Left renal pelvis (tissue), 4 donors: ENCODE data around the gene ZNF835. TPM values are rescaled to one million over a fixed set of nuclear protein-coding genes. Genes with fewer than 3 reads are reported as not detected.
"Not testable (repeated sequence)": the region's sequence is repeated elsewhere in the genome, so short reads cannot be mapped to it uniquely, and the experiment has no call there.

ENCODE experiments used
- DNase-seq, 4 donors: peaks; one replicate each; pipeline ENCODE4 v3.0.0-alpha.2; 2013; ENCODE audit warnings: low read depth in 4 of 4, low spot score in 3 of 4
- polyA plus RNA-seq, 4 donors: library from polyadenylated mRNA; unstranded; fragments of 120-200 nt; gene quantifications; one replicate each; pipeline ENCODE4 v1.2.1, GENCODE V29; 2013; ENCODE audit not compliant: insufficient read length in 4 of 4

The ZNF835 gene
- 1 to 10 TPM; 4.6 to 5.6 (median 5.2) TPM for polyA plus RNA-seq

DNA sequence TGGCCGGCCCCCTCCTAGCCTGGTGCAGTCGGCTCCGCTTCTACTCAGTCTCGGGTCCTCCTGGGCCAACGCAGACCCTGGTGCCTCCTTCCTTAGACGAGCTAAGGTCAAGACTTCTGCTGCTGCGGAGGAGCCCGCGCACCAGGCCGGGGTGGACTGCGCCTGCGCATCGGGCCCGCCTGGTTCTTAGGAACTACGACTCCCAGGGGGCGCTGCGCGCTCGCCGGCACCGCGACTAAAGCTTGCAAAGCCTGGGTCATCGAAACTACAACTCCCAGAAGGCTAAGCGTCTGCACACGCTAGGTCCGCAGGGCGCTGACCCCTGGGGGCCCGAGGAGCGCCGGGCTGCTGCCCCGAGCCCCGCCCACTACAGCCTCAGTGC is at the start of gene ZNF835:
Gene ZNF835, minus strand, starts transcription at position 145 of the 382 bp plus-strand sequence. CDS start 6,559 bp downstream, outside the sequence.
- DNase-seq: peak; percentile 70 to 80 (median 74)

DNA sequence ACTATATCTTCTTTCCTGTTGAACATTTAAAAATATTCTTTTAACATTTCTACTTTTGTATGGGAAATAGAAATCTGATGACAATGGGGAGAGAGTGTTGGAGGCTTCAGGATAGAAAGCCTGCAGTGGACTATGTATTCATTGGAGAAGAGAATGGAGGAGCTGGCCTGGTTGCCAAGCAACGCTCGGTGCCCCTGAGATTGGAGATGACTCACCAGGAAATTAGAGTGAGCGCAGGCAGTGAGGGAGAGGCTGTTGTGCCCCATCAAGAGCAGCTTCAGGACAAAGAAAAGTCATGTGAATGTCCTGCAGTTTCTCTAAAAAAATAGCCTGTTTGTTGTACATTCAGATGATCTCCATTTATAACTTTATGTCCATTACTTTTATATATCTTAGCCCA is 48.7 kb upstream of the ZNF835 start:
- DNase-seq: no peak

DNA sequence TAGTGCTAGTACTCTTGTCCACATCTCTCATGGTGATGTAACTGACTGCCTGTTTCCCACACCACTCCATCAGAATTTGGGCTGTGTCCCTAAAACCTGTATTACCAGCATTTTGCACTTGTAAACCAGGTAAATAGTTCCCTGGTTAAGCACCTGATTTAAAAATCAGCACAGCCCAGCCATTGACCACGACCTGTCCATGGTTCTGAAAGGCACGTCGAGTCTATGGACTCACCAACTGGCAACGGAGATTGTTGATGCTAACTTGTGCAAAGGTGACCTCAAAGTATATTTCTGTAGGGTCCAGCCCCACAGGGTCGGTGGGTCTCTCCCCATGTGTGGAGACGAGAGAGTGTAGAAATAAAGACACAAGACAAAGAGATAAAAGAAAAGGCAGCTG is 46.7 kb upstream of the ZNF835 start:
- DNase-seq: no peak

DNA sequence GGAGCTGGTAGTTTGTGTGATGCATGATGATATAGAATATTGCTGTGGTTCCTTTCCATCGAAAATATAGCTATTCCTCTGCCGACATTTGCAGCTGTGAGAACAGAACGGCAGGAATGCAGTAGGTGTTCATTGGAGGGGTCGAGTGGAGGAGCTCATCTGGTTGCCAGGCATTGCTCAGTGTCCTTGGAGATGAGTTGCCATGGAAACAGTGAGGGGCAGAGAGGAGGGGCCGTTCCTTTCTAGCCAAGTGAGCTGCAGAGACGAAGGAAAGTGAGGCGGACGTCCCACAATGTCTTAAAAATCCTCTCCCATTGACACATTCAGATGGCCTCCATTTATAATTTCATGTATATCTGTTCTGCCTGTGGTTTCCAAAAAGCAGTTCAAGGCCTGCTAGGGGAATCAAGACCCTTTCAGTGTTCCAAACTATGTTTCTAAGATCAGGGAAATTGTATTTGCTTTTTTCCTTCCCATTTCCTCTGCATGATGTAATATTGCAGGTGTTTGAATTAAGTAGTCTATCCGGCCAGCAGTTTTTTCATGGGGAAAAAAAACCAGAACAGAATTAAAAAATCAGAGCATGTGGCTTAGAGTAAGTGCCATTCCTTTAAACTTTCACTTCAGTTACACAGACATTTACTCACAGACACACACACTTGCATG is 41.2 kb upstream of the ZNF835 start:
- no peak for DNase-seq

DNA sequence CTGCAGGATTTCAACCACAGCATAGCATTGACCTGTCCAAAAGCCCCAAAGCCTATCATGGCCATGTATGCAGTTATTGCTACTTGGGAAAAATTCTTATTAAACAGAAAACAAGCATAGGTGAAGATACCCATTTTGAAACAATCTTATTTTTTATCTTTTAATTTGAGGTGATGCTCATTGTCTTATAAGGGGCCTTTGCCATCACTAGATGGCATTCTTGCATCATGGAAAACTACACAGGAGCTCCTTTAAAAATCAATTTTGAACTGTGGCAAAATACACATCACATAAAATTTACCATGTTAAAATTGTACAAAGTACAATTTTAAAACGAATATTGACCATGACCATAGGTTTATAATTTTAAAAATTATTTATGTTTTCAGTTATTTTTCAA is 38.9 kb upstream of the ZNF835 start:
- no peak for DNase-seq

DNA sequence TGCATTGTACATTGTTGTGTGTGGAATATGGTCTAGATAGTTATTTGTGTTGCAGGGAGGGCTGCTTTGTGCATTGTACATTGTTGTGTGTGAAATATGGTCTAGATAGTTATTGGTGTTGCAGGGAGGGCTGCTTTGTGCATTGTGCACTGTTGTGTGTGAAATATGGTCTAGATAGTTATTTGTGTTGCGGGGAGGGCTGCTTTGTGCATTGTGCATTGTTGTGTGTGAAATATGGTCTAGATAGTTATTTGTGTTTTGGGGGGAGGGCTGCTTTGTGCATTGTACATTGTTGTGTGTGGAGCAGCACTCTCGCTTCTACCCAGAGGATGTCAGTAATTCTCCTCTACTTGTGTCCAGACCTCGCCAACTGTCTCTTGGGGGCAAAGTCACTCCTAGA is 36.3 kb upstream of the ZNF835 start:
- no peak for DNase-seq

DNA sequence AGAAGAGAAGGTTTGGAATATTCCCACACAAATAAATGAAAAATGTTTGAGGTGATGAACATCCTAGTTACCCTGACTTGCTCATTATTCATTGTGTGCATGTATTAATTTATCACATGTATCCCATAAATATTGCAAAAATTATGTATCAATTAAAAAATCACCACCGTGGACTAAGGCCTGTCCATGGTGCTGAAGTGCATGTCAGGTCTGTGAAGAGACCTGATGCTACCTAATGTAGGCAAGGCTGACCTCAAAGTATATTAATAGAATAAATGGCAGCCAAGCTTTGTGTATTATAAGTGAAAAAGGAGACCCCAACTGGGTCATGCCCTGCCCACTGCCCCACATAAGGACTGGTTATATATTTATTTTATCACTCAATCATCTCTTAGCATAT is 34.4 kb upstream of the ZNF835 start:
- DNase-seq: no peak

DNA sequence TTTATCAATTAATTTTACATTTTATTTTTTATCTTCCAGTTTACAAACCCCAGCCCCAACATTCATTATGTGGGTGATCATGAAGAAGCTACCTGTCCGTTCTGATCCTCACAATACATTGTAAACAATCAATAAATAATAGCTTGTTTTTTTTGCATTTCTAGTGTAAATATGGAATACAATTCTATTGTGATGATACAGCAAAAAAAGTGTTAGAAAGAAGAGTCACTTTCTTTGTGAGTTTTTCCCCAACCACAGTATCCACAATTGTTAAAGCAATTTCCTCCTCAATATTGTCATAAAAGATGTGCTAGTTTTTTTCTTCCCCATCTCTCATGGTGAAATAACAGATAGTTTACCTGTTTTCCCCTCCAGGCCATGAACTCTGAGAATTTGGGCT is 30.3 kb upstream of the ZNF835 start:
- DNase-seq: no peak

DNA sequence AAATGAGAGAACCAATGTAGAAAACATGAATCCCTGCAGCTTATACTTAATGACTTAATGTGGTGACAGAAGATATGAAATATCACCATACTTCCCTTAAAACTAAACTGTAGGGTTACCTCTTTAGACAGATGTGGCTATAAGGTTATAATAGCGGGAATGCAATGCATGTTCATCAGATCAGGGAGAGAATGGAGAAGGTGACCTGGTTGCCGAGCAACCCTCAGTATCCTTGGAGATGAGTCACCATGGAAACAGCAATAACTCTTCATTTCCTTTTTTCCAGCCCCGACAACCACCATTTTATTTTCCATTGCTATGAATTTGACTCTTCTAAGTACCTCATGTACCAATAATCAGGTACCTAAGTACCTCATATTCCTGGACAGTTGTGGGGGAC is 28.0 kb upstream of the ZNF835 start:
- DNase-seq: no peak

DNA sequence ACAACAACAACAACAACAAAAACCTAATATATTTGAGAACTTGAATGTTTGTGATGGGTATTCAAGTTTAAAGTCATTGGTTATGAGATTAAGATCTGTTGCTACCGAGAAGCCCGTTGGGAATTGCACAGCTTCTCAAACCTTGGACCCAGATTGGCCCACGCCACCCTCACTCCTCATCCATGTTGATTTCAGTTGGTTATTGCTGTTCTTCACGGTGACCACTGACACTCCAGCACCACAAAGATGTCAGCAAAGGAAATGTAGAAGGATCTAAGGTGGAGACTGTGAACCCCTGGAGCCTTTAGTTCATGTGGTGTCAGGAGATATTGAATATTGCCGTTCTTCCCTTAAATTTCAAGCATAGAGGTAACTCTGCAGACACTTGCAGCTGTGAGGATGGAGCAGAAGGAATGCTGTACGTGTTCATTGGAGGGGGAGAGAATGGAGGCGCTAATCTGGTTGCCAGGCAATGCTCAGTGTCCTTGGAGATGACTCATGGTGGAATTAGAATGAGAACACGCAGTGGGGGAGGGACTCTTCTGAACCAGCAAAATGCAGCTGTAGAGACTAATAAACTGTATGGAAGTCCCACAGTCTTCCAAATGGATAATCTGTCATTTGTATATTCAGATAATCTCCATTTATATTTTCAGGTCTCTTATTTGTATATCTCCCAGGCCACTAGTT is 20.8 kb upstream of the ZNF835 start:
- no peak for DNase-seq

DNA sequence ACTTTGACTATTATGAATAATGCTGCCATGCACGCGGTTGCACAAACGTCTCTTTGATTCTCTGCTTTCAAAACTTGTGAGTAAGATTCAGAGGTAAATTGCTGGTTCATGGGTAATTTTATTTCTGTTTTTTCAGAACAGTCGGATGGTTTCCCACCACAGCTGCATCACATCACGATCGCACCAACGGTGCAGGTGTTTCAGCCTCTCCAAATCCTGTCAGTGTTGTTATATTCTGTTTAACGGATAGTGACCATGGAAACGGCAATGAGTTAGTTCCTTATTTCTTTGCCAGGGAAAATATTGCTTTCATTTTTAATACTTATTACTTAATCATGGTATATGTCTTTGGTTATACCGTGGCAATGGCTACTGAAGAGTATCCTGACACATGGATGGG is 19.1 kb upstream of the ZNF835 start:
- no peak for DNase-seq

DNA sequence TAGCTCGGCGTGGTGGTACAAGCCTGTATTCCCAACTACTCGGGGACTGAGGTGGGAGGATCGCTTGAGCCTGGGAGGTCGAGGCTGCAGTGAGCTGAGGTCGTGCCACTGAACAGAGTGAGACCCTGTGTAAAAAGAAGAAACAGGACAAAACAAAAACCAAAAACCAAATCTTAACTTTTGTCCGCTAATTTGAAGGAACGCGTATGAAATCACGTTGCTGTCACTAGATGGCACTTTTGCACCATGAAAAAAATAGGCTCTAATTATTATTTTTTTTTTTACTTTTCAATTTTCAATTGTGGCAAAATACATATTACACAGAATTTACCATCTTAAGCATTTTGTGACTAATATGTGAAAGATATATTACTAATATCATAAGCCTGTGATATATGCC is 17.6 kb upstream of the ZNF835 start:
- DNase-seq: no peak

DNA sequence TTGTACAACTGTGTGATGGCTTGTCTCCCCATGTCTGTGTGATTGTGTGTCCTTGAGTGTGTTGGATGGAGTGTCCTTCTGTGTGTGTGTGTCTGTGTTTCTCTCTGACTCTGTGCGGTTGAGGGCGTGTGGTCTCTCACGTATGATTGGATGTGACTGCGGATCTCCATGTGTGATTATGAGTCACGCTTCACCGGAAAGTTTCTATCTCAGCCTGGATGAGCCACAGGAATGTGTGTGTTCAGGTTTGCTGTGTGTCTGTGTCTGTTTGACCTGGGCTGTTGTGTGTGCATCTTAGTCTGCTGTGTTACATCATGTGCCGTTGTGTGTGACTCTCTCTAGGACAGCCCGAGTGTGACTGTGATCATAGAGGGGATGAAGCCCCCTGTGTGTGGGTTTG is 15.5 kb upstream of the ZNF835 start:
- no peak for DNase-seq

DNA sequence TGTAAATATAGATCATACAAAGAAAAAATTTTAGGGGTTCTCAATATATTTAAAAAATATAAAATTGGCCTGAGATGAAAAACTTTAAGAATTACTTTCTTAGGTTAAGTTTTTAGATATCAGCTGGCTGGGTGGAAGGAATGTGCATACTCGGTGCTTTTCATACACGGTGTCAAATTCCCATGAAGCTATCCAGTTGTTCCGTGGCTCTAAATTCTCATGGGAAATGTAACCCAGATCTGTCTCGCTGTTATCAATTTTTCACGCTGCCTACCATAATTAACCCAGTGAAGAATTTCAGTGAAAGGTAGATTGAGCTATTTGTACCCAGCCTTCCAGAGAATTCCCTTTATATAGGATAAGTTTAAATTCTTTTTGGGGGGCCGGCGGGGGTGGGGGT is 11.6 kb upstream of the ZNF835 start:
- DNase-seq: no peak

DNA sequence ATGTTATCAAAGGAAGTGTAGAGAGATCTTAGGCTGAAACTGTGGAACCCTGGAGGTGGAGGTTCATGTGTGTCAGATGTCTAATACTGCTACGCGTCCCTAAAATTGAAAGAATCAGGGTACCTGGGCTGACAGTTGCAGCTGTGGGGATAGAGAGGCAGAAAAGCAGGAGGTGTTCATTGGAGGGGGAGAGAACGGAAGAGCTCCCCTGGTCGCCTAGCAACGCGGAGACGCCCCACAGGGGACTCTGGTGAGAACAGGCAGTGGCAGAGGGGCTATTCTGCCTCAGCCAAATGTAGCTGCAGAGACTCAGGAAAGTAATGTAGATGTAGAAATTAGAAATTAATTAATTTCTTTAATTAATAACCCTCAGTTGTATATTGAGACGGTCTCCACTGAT is 10.1 kb upstream of the ZNF835 start:
- DNase-seq: no peak

DNA sequence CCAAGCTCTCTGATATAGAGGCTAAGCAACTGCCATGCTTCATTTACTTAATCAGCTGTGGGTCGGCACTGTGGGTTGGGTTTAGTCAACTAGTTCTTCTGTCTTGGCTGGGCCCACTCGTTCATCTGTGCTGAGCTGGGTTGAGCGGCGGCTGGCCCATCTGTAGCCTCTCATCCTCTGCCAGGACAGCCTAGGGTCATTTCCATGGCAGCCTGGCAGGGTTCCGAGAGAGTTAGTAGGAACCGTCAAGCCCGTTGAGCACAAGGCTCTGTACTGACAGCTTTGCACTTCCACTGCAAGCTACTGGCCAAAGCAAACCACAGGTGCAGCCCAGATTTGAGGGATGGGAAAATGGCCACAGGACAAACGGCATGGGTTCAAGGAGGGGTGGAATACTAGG is 6.6 kb upstream of the ZNF835 start:
- no peak for DNase-seq

DNA sequence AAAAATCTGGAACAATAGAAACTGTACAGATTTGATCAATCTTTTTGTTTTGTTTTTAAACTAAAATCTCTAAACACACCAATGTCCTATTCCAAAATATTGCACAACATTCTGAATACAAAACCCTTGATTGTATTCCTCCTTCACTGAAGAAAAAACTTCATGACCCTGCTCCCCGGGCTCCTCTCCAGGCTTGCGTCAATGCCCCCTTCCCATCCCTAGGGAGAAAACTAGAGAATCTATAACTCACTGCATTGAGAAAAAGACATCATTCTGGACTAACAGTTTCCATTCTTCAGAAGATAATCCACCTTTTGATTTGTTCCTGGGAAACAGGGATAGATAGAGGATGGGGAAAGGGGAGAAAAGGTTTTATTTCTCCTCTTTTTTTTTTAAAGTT is 1.1 kb upstream of the ZNF835 start:
- not testable (repeated sequence) for DNase-seq

DNA sequence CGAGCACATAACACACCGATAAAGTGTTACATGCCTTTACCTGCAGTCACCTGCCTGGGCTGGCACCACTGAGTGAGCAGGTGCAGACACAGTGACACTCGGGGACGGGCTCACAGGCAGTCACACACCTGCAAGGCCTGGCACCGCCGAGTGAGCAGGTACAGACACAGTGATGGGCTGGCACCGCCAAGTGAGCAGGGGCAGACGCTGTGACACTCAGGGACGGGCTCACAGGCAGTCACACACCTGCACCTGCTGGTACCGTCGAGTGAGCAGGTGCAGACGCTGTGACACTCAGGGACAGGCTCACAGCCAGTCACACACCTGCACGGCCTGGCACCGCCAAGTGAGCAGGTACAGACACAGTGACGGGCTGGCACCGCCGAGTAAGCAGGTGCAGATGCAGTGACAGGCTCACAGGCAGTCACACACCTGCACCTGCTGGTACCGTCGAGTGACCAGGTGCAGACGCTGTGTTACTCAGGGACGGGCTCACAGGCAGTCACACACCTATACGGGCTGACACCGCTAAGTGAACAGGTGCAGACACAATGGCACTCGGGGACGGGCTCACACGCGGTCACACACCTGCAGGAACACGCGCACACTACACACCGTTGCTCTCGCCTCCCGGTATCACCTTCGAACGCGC is 470 bp downstream of the ZNF835 start:
- peak in 1 of 4 donors; percentile 5 for DNase-seq

DNA sequence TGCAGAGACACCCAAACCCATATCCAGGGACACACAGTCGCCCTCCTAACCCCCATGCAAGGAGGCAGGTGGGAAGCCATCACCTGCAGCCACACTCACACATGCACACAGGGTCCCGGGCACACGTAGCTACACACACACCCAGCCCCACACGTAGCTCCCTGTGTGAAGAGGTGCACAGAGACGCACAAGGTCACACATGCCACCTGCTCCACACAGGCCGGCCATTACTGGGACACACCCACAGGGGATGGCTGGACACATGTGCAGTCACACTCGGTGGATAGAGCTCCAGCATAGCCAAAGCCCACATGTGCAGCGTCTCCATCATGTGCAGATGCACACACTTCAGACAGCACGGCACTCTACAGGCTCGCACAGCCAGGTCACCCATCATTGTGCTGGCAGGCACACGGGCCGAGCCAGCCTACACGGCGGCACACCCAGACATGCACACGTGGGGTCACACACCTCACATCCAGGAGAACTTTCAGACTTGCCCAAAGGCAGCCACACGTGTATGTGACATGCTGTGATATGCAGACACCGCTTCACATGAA is 1.1 kb downstream of the ZNF835 start:
- no peak for DNase-seq

DNA sequence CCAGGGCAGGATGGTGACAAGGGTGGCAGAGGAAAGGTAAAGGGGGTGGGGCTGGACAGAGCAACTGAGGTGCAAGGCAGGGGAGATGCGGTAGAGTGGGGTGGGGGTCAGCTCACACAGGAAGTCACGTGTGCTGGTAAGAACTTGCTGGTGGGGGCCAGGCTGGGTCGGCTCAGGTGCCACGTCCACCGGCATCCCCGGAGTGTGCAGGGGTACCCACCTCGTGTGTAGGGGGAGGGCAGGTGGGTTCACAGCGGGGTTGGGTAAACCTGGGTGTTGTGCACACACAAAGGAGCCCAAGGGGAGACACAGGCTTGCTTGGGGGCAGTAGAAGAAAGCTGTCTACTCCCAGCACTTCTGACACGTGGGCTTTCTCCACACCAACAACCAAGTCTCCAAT is 2.9 kb downstream of the ZNF835 start:
- DNase-seq: no peak

DNA sequence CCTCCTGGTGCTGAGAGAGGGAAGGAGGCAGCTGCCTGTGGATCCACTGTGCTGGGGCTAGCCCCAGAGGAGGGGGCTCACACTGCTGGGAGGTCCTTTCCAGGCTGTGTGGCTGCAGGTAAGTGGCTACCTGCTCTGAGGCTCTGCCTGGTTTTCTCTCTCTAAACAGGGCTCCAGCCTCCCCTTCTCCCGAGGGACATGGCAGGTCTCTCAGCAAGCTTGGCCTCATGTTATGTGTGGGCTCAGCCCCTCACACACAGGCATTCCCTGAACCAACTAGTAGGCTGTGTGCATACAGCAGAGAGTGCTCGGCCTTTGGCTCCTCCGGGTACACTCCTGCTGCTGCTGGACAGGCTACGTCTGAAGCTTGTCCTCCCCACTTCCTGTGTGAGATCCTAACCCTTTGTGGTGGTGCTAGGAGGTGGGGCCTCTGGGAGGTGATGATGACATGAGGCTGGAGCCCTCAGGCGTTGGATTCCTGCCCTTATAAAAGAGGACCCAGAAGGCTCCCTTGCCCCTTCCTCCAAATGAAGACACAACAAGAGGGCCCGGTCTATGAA is 4.2 kb downstream of the ZNF835 start:
- DNase-seq: no peak
